GM23338 (cell line): ENCODE results near the gene HS6ST3.

Experiments
- CTCF ChIP-seq, 2 experiments: fragments of 200-600 bp in 1 of 2; sonication (generic) in 1 of 2; conservative IDR thresholded peaks; 2 replicates each; pipeline versions ENCODE4 v1.5.1 to v1.6.1; 2016 to 2017; ENCODE audit warnings: antibody characterized with exemption in 2 of 2, low read depth in 2 of 2, mild to moderate bottlenecking in 2 of 2, moderate library complexity in 1 of 2
- EZH2 ChIP-seq: fragments of 200-600 bp; sonication (generic); IDR thresholded peaks from one replicate; pipeline ENCODE4 v1.8.0; 2017; ENCODE audit warnings: antibody characterized with exemption, mild to moderate bottlenecking, low read depth; ENCODE audit not compliant: unreplicated experiment
- EZH2phosphoT487 ChIP-seq: fragments of 200-600 bp; sonication (generic); IDR thresholded peaks from one replicate; pipeline ENCODE4 v1.8.1; 2018; ENCODE audit warnings: antibody characterized with exemption; ENCODE audit not compliant: unreplicated experiment
- POLR2AphosphoS5 ChIP-seq: IDR thresholded peaks from 2 replicates; pipeline ENCODE4 v1.6.1; 2016; ENCODE audit warnings: antibody characterized with exemption, low read depth
- STAT1 ChIP-seq: IDR thresholded peaks from one replicate; pipeline ENCODE4 v1.6.1; 2016; ENCODE audit warnings: antibody characterized with exemption; ENCODE audit not compliant: unreplicated experiment
- ZNF114 ChIP-seq: fragments of 250-450 bp; sonication (Bioruptor Pico); IDR thresholded peaks from 2 replicates; pipeline ENCODE4 v1.5.0; 2020; ENCODE audit warnings: mild to moderate bottlenecking, moderate library complexity
- TF ChIP-seq, protein P1 (sequence below): IDR thresholded peaks from one replicate; pipeline ENCODE4 v1.6.1; 2018; ENCODE audit warnings: antibody characterized with exemption; ENCODE audit not compliant: unreplicated experiment
- TF ChIP-seq, protein P2 (sequence below): IDR thresholded peaks from 2 replicates; pipeline ENCODE4 v1.6.1; 2016; ENCODE audit warnings: antibody characterized with exemption

DNA sequence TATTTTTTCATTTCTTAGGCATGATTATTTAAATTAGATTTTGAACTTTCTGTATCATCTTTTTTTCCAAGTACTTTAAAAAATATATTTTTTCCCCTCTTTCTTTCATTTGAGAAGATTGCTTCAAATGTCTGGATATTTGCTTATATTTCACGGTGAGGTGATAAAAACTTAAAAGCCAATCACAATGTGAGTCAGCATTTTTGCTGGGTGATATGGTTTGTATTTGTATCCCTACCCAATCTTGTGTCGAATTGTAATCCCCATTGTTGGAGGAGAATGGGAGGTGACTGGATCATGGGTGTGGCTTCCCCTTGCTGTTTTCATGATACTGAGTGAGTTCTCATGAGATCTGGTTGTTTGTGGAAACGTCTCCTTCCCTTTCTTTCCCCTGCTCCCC is 583.9 kb downstream of the HS6ST3 start:
- TF ChIP-seq CTCF (conservative IDR thresholded peaks at IDR 0.05; ENCODE audit: low read depth in 2 of 2) (no peak), EZH2 (no peak), STAT1 (no peak), POLR2AphosphoS5 (no peak), ZNF114 (CRISPR knock-in tag) (no peak), EZH2phosphoT487 (no peak)
- TF ChIP-seq, protein P1, sequence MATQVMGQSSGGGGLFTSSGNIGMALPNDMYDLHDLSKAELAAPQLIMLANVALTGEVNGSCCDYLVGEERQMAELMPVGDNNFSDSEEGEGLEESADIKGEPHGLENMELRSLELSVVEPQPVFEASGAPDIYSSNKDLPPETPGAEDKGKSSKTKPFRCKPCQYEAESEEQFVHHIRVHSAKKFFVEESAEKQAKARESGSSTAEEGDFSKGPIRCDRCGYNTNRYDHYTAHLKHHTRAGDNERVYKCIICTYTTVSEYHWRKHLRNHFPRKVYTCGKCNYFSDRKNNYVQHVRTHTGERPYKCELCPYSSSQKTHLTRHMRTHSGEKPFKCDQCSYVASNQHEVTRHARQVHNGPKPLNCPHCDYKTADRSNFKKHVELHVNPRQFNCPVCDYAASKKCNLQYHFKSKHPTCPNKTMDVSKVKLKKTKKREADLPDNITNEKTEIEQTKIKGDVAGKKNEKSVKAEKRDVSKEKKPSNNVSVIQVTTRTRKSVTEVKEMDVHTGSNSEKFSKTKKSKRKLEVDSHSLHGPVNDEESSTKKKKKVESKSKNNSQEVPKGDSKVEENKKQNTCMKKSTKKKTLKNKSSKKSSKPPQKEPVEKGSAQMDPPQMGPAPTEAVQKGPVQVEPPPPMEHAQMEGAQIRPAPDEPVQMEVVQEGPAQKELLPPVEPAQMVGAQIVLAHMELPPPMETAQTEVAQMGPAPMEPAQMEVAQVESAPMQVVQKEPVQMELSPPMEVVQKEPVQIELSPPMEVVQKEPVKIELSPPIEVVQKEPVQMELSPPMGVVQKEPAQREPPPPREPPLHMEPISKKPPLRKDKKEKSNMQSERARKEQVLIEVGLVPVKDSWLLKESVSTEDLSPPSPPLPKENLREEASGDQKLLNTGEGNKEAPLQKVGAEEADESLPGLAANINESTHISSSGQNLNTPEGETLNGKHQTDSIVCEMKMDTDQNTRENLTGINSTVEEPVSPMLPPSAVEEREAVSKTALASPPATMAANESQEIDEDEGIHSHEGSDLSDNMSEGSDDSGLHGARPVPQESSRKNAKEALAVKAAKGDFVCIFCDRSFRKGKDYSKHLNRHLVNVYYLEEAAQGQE = no peak
- TF ChIP-seq, protein P2, sequence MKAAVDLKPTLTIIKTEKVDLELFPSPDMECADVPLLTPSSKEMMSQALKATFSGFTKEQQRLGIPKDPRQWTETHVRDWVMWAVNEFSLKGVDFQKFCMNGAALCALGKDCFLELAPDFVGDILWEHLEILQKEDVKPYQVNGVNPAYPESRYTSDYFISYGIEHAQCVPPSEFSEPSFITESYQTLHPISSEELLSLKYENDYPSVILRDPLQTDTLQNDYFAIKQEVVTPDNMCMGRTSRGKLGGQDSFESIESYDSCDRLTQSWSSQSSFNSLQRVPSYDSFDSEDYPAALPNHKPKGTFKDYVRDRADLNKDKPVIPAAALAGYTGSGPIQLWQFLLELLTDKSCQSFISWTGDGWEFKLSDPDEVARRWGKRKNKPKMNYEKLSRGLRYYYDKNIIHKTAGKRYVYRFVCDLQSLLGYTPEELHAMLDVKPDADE = no peak
